ENCODE data around the gene SYPL1. TPM values are rescaled to one million over a fixed set of nuclear protein-coding genes. Genes with fewer than 3 reads are reported as not detected.

Gene SYPL1
- total and polyA plus RNA-seq, 2 donors (not counting 3 experiments of a cell fraction or from before 2014, with no cell fraction given): 59.8 to 67.1 TPM

- Histone ChIP-seq H3K9me3 (replicated peaks; ENCODE audit: control insufficient read depth, insufficient read depth, low read length) (no peaks in the 10 kb centered on the region), H3K4me2 (ENCODE audit: insufficient read depth, low read length) (no peak overlapping the region), H4K20me1 (replicated peaks; ENCODE audit: control insufficient read depth, extremely low read depth, insufficient read depth, low read length) (no peaks in the 10 kb centered on the region), H3K4me1 (ENCODE audit: control insufficient read depth, extremely low read depth, insufficient read depth, low read length) (no peaks in the 10 kb centered on the region), H3K9me1 (replicated peaks; ENCODE audit: control insufficient read depth, extremely low read depth, insufficient read depth, low read length) (no peaks in the 10 kb centered on the region), H2AFZ (ENCODE audit: low read depth, low read length) (no peak overlapping the region), H3K36me3 (ENCODE audit: control insufficient read depth in 2 of 2, extremely low read depth in 1 of 2, insufficient read depth in 2 of 2, low read length in 2 of 2) (no peaks in the 10 kb centered on the region), H3K79me2 (ENCODE audit: control insufficient read depth, insufficient read depth, low read length) (no peaks in the 10 kb centered on the region), H3K4me3 (replicated peaks in 1 of 3; ENCODE audit: insufficient read depth in 1 of 3, low read depth in 1 of 3, low read length in 3 of 3) (no peak overlapping the region), H3K27ac (ENCODE audit: insufficient read depth, low read depth, low read length) (no peak overlapping the region), H3K27me3 (ENCODE audit: control insufficient read depth in 2 of 2, insufficient read depth in 2 of 2, low read length in 2 of 2) (peaks cover 16 to 21% of the 10 kb centered on the region in 2 experiments), H3K9ac (replicated peaks; ENCODE audit: extremely low read depth, insufficient read depth, low read length) (no peak overlapping the region)
- dilution Hi-C loops (cut with MboI; ENCODE audit: extremely low pct_ligation_motif_present, low sequenced_read_pairs): loop anchor here (25.0 kb wide), 1 partner anchor 112 kb away; no protein-coding TSS in a partner anchor
- no TSS peak for BruUV-seq (replicated peaks)
- FAIRE-seq (no peak), DNase-seq (ENCODE audit: low read depth, low spot score) (no peak)
- ChIA-PET CTCF (interaction anchor here (0.9 to 3.1 kb wide), 9 partner anchors 8 to 403 kb away, joined by 3 to 25 read pairs (median 4); no protein-coding TSS in a partner anchor), POLR2A (interaction anchor here (0.6 kb wide), 1 partner anchor 16 kb away, joined by 3 read pairs; no protein-coding TSS in a partner anchor)
- intact Hi-C loops (cut with micrococcal nuclease): no loop called here
- TF ChIP-seq MAX (IDR thresholded peaks at IDR 0.05; ENCODE audit: insufficient read depth, insufficient read length) (no peak), POLR2AphosphoS5 (IDR thresholded peaks at IDR 0.05; ENCODE audit: insufficient read depth, low read depth, low read length) (no peak), POLR2A (IDR thresholded peaks at IDR 0.05; ENCODE audit: low read depth, low read length) (no peak), GATA2 (IDR thresholded peaks at IDR 0.05; ENCODE audit: insufficient read depth, insufficient read length, low read depth, low read length) (no peak), EZH2 (IDR thresholded peaks at IDR 0.05; ENCODE audit: borderline replicate concordance, low read depth, low read length, severe bottlenecking) (no peak), MYC (IDR thresholded peaks at IDR 0.05; ENCODE audit: low read depth, low read length) (no peak), CTCF (IDR thresholded peaks at IDR 0.05; ENCODE audit: extremely low read depth in 1 of 2, insufficient read depth in 1 of 2, low read depth in 1 of 2, low read length in 2 of 2) (no peak), JUN (IDR thresholded peaks at IDR 0.05; ENCODE audit: borderline replicate concordance, insufficient read depth, insufficient read length, low read depth) (no peak), FOS (IDR thresholded peaks at IDR 0.05; ENCODE audit: borderline replicate concordance, insufficient read depth, low read length) (no peak)
Observed at GRCh38 chr7:106050002-106050745, 61.9 kb downstream of the SYPL1 start.

All from endothelial cell of umbilical vein (primary cell).